Gastroesophageal sphincter (tissue), 3 donors: Measurements from ENCODE around the gene THSD4.
A peak's percentile ranks its signal among the peaks of the same experiment; 100 is the strongest.

Experiments
- EP300 ChIP-seq: sonication (generic); formaldehyde crosslinking; IDR thresholded peaks from one replicate; pipeline ENCODE4 v1.6.1; 2017; ENCODE audit warnings: antibody characterized with exemption, mild to moderate bottlenecking
- POLR2A ChIP-seq, 2 donors: fragments of 450-650 bp; IDR thresholded peaks; one replicate each; pipeline ENCODE4 v1.6.1; 2017; ENCODE audit warnings: antibody characterized with exemption in 2 of 2, mild to moderate bottlenecking in 2 of 2, moderate library complexity in 1 of 2
- POLR2AphosphoS5 ChIP-seq: sonication (generic); formaldehyde crosslinking; IDR thresholded peaks from one replicate; pipeline ENCODE4 v1.6.1; 2017; ENCODE audit warnings: antibody characterized with exemption
- TF ChIP-seq, protein P1 (sequence below), 4 experiments: fragments of 200-600 bp in 2 of 4; fragments of 450-650 bp in 2 of 4; sonication (generic) in 1 of 4; IDR thresholded peaks; one replicate each; pipeline ENCODE4 v1.5.1; 2017 to 2019; ENCODE audit warnings: antibody characterized with exemption in 4 of 4, mild to moderate bottlenecking in 2 of 4, moderate library complexity in 2 of 4

- TF ChIP-seq EP300 (no peak), POLR2AphosphoS5 (peak; percentile 86), POLR2A (IDR thresholded peaks at IDR 0.05) (no peak)
- TF ChIP-seq, protein P1, sequence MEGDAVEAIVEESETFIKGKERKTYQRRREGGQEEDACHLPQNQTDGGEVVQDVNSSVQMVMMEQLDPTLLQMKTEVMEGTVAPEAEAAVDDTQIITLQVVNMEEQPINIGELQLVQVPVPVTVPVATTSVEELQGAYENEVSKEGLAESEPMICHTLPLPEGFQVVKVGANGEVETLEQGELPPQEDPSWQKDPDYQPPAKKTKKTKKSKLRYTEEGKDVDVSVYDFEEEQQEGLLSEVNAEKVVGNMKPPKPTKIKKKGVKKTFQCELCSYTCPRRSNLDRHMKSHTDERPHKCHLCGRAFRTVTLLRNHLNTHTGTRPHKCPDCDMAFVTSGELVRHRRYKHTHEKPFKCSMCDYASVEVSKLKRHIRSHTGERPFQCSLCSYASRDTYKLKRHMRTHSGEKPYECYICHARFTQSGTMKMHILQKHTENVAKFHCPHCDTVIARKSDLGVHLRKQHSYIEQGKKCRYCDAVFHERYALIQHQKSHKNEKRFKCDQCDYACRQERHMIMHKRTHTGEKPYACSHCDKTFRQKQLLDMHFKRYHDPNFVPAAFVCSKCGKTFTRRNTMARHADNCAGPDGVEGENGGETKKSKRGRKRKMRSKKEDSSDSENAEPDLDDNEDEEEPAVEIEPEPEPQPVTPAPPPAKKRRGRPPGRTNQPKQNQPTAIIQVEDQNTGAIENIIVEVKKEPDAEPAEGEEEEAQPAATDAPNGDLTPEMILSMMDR (IDR thresholded peaks at IDR 0.05), result no peak
These were observed 213.8 kb downstream of the THSD4 start for GRCh38 chr15:71329041-71329440.
